ENCODE measurements around the gene EIF3B. TPM values are rescaled to one million over a fixed set of nuclear protein-coding genes. Genes with fewer than 3 reads are reported as not detected.

The EIF3B gene
- total and polyA plus RNA-seq, 9 of the 15 experiments (the other 6 are each of a cell fraction or from before 2014, with no cell fraction given): 25.9 to 494 (median 357) TPM

DNA sequence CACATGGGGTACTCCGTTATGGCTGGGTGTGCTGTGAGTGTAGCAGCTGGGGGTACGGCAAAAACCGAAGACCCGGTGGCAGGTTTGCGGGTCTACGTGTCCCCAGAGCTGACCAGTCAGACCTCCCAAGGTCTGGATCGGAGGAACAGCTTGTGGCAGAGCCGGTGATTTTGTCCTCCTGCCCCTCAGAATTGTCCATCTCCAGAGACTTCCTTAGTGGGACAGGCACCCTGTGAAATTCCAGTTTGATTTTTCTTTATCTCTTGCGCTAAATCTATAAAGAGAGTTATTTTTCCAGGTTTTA lies 1.0 kb downstream of the EIF3B start (continued):
- TF ChIP-seq, protein P1, sequence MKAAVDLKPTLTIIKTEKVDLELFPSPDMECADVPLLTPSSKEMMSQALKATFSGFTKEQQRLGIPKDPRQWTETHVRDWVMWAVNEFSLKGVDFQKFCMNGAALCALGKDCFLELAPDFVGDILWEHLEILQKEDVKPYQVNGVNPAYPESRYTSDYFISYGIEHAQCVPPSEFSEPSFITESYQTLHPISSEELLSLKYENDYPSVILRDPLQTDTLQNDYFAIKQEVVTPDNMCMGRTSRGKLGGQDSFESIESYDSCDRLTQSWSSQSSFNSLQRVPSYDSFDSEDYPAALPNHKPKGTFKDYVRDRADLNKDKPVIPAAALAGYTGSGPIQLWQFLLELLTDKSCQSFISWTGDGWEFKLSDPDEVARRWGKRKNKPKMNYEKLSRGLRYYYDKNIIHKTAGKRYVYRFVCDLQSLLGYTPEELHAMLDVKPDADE (conservative IDR thresholded peaks at IDR 0.05; ENCODE audit: control insufficient read depth, low read depth, low read length): peak; percentile 25; the same call in 1 of the 2 replicates
- TF ChIP-seq EHMT2 (IDR thresholded peaks at IDR 0.05): no peak
- TF ChIP-seq, protein P2, sequence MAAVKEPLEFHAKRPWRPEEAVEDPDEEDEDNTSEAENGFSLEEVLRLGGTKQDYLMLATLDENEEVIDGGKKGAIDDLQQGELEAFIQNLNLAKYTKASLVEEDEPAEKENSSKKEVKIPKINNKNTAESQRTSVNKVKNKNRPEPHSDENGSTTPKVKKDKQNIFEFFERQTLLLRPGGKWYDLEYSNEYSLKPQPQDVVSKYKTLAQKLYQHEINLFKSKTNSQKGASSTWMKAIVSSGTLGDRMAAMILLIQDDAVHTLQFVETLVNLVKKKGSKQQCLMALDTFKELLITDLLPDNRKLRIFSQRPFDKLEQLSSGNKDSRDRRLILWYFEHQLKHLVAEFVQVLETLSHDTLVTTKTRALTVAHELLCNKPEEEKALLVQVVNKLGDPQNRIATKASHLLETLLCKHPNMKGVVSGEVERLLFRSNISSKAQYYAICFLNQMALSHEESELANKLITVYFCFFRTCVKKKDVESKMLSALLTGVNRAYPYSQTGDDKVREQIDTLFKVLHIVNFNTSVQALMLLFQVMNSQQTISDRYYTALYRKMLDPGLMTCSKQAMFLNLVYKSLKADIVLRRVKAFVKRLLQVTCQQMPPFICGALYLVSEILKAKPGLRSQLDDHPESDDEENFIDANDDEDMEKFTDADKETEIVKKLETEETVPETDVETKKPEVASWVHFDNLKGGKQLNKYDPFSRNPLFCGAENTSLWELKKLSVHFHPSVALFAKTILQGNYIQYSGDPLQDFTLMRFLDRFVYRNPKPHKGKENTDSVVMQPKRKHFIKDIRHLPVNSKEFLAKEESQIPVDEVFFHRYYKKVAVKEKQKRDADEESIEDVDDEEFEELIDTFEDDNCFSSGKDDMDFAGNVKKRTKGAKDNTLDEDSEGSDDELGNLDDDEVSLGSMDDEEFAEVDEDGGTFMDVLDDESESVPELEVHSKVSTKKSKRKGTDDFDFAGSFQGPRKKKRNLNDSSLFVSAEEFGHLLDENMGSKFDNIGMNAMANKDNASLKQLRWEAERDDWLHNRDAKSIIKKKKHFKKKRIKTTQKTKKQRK (IDR thresholded peaks at IDR 0.05; ENCODE audit: borderline replicate concordance, low read depth, low read length): no peak
- TF ChIP-seq MAZ (CRISPR knock-in tag; conservative IDR thresholded peaks at IDR 0.05 in 1 of 2, IDR thresholded peaks at IDR 0.05 in 1 of 2): no peak
- TF ChIP-seq, protein P3, sequence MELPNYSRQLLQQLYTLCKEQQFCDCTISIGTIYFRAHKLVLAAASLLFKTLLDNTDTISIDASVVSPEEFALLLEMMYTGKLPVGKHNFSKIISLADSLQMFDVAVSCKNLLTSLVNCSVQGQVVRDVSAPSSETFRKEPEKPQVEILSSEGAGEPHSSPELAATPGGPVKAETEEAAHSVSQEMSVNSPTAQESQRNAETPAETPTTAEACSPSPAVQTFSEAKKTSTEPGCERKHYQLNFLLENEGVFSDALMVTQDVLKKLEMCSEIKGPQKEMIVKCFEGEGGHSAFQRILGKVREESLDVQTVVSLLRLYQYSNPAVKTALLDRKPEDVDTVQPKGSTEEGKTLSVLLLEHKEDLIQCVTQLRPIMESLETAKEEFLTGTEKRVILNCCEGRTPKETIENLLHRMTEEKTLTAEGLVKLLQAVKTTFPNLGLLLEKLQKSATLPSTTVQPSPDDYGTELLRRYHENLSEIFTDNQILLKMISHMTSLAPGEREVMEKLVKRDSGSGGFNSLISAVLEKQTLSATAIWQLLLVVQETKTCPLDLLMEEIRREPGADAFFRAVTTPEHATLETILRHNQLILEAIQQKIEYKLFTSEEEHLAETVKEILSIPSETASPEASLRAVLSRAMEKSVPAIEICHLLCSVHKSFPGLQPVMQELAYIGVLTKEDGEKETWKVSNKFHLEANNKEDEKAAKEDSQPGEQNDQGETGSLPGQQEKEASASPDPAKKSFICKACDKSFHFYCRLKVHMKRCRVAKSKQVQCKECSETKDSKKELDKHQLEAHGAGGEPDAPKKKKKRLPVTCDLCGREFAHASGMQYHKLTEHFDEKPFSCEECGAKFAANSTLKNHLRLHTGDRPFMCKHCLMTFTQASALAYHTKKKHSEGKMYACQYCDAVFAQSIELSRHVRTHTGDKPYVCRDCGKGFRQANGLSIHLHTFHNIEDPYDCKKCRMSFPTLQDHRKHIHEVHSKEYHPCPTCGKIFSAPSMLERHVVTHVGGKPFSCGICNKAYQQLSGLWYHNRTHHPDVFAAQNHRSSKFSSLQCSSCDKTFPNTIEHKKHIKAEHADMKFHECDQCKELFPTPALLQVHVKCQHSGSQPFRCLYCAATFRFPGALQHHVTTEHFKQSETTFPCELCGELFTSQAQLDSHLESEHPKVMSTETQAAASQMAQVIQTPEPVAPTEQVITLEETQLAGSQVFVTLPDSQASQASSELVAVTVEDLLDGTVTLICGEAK (IDR thresholded peaks at IDR 0.05): 0 out of 2 replicates have a peak, but pooled peaks have one; percentile 2
- TF ChIP-seq, protein P3 (CRISPR knock-in tag; IDR thresholded peaks at IDR 0.05): no peak
- no peak for TF ChIP-seq TAL1 (IDR thresholded peaks at IDR 0.05)
- no peak for TF ChIP-seq SMAD3 (CRISPR knock-in tag; conservative IDR thresholded peaks at IDR 0.05)
- no peak for TF ChIP-seq TEAD2 (tag; IDR thresholded peaks at IDR 0.05)
- TF ChIP-seq, protein P4, sequence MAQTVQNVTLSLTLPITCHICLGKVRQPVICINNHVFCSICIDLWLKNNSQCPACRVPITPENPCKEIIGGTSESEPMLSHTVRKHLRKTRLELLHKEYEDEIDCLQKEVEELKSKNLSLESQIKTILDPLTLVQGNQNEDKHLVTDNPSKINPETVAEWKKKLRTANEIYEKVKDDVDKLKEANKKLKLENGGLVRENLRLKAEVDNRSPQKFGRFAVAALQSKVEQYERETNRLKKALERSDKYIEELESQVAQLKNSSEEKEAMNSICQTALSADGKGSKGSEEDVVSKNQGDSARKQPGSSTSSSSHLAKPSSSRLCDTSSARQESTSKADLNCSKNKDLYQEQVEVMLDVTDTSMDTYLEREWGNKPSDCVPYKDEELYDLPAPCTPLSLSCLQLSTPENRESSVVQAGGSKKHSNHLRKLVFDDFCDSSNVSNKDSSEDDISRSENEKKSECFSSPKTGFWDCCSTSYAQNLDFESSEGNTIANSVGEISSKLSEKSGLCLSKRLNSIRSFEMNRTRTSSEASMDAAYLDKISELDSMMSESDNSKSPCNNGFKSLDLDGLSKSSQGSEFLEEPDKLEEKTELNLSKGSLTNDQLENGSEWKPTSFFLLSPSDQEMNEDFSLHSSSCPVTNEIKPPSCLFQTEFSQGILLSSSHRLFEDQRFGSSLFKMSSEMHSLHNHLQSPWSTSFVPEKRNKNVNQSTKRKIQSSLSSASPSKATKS (CRISPR knock-in tag; IDR thresholded peaks at IDR 0.05): no peak

Measured in K562 (cell line).